Activated CD8-positive, alpha-beta memory T cell treated with anti-CD3 and anti-CD28 coated beads for 4 hours (primary cell): ENCODE results near the gene AFAP1.

Experiments
- DNase-seq, 2 donors: peaks; one replicate each; pipeline ENCODE4 v3.0.0-alpha.2; 2020; ENCODE audit warnings: low read depth in 2 of 2

AFAP1 gene

DNA sequence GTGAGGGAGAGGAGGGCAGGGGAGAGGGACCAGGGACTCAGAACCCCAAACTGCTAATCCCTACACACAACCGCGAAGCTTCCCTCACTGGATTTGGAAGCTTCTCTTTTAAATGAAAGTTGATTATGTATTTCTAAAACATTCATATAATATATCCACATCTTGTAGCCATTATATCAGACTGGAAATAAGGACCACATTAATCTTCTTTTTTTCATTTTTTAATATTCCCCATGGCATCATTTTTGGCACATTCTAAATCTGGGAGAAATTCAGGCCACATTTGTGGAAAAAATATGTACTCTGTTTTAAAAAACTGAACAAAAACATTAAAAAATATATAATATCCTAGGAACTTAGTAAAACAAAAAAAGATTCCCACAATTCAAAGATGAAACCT is 97.8 kb downstream of the AFAP1 start:
- no peak for DNase-seq

DNA sequence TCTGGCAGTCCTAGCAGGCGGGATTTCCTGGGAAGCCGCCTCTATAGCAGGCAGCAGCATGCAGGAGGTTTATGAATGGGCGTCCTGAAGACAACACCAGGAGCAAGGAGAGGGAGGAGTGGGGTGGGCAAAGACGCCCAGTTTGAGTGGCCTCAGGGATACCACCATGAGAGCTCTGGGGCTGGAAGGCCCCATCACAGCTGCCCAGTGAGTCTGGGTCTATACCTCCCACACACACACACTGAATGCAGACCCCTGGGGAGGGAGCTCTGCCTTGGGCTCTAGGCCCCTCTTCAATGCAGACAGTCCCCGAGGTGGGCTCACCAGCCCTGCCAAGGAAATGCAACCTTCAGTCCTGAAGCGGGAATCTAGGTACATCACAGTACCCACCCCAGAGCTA is 98.6 kb downstream of the AFAP1 start:
- no peak for DNase-seq

DNA sequence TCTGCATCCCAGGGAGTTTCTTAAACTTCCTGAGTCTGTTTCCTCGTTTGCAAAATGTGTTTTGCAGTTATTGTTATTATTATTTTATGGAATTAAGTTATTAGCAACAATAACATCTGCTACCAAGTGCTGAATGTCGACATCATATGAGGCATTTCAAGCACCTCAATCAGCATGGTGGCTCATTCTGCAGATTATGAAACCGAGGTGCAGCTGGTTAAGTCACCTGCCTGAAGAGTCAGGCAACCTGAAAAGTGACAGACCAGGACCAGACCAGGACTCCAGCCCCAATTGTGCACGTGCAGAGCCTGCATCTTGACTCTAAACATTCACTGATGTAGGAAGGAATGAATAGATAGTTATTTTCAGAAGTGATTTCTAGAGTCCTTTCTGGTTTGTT is 99.8 kb downstream of the AFAP1 start:
- no peak for DNase-seq

DNA sequence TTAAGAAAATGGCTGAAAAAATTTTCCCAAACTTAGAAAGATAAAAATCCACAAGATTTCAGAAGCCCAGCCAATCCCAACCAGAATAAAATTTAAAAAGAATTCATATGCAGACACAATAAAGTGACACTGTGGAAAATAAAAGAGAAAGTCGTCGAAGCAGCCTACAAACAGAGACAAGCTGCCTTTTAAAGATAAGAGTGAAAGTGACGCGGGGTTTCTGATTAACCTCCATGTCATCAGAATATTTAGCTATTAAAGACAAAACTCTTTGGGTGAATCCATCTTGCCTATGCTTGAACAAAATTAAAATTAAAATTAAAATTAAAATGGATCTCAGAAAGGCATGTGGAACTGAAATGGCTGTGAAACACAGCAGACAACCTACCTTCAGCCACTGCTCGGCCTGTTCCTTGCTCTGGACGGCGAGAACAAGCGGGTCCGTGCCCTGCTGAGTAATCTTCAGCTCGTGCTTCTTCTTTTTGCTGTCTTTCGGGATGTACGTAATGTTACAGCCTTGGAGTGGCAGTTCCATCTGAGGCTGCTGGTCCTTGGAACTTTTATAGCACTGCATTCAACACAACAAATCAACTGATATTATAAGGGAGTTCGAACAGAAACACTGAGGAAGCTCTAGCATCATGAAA is 101.4 kb downstream of the AFAP1 start:
- DNase-seq: no peak

DNA sequence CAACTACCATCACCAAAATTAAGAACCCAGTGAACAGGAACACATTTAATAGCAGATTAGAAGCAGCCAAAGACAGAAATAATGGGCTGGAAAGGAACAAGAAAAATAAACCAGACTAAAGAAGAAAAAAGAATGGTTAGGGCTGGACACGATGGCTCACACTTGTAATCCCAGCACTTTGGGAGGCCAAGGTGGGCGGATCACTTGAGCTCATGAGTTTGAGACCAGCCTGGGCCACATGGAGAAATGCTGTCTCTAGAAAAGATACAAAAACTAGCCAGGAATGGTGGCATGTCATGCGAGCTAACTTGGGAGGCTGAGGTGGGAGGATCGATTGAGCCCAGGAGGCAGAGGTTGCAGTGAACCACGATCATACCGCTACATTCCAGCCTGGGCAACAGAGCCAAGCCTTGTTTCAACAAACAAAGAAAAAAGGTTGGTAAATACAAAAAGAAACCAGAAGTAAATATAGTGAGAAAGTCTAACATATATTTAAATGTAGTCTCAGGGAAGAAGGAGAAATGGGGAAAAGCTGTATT is 102.0 kb downstream of the AFAP1 start:
- DNase-seq: no peak

DNA sequence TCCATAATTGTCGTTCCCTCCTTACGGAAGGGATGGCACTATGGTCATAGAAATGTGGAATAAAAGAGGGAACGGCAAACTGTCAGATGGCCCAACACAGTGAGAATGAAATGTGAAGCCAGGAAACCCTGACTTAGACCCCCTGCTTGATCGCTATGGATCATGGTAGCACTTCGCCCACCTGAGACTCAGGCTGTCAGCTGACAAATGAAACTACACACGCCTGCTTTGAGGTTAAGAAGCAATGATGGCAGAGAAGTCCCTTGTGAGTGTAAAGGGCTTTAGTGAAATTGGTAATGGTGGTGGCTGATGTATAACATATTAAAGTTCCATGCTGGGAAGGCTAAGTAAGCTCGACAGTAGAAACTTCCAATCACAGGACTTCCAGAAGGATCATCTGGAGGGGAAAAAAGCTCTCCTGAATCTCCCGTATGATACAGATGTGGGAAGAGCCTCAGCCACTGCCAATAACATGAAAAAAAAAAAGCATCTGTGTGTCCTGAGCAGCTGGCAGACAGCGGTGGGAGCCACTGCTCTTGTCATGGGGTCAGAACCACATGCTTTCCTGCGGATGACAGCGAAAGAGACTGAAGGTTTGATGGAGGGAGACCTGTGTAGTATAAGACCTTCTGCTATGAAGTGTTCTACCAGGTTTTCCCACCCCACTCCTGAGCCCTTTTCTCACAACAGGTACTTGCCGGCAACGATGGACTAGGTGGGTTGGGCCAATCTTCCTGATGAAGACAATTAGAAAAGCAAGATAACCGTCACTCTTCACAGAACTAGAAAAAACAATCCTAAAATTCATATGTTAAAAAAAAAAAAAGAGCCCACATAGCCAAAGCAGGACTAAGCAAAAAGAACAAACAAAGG is 107.6 kb downstream of the AFAP1 start:
- no peak for DNase-seq

DNA sequence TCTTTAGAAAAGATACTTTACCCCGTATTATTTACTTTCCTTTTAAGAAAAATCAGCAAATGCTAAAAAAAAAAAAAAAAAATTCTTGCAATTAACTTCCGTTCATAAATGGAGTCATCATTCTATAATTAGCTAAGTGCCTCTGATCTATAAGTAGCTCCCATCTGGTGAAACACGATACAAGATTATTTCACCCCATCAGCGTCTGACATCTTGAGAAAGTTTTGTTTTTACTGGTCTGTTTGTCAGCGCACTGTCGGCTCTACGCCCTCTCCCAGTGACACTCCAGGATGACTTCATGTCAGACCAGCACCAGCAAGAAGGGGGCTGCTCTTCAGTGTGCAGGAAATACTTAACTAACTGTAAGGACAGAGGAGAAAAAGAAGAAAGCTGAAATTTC is 108.3 kb downstream of the AFAP1 start:
- no peak for DNase-seq

DNA sequence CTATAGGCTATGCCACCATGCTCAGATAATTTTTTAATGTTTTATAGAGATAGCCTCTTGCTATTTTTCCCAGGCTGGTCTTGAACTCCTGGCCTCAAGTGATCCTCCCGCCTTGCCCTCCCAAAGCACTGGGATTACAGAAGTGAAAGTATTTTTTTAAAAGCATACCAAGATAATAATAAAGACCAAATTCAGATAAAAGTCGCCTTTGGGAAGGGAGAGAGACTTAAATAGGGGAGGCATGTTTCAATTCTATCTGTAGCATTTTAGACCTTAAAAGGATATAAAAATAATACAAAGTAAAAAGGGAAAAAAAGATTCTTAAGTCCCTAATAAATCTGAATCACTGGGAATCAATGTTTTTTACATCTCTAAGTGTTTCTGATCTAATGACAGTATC is 108.9 kb downstream of the AFAP1 start:
- no peak for DNase-seq

DNA sequence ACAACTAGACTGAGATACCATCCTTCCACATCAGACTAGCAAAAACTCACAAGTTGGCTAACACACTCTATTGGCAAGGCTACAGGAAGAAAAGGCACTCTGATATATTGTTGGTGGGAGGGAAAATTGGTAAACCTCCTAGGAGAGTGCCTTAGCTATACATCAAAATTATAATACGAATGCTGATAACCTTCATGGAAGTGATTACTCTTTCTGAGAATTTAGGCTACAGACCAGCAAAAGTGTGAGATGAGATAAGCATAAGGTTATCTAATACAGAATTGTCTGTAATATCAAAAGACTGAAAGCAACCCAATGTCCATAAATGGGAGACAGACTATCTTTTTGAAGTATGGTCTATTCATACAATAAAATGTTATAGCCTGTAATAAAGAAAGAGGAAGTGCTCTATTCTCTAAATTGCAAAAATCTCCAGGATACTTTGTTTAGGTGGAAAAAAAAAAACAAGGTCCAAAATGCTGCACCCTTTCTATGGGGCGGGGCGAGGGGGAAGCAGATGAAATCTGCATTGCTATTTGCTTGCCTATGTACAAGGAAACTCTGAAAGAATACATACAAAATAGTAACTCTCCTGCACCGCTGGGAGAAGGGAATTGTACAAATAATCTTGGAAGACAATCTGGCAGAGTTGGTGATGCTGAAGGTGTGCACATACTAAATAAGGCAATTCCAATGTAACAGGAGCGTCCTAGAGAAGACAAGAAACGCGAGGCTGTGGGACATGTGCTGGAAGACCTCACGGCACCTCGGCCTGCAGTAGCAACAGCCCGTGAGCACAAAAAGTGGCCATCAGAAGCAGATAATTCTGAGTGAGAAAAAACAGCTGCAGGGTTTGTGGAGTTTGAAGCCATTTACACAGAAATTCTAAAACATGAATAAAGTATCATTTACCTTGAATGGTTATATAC is 109.7 kb downstream of the AFAP1 start:
- DNase-seq: no peak

DNA sequence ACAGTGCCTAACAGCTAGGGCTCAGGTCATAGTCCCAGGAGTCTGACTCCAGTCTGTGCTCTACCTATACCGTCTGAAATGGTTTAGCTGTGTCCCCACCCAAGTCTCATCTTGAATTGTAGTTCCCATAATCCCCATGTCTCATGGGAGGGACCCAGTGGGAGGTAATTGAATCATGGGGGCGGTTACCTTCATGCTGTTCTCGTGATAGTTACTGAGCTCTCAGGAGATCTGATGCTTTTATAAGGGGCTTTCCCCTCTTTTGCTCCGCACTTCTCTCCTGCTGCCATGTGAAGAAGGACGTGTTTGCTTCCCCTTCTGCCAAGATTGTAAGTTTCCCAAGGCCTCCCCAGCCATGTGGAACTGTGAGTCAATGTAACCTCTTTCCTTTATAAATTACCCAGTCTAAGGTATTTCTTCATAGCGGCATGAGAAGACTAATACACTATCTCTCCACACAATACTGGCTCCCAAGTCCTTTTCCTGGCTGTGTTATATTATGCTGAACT is 110.8 kb downstream of the AFAP1 start:
- no peak for DNase-seq

DNA sequence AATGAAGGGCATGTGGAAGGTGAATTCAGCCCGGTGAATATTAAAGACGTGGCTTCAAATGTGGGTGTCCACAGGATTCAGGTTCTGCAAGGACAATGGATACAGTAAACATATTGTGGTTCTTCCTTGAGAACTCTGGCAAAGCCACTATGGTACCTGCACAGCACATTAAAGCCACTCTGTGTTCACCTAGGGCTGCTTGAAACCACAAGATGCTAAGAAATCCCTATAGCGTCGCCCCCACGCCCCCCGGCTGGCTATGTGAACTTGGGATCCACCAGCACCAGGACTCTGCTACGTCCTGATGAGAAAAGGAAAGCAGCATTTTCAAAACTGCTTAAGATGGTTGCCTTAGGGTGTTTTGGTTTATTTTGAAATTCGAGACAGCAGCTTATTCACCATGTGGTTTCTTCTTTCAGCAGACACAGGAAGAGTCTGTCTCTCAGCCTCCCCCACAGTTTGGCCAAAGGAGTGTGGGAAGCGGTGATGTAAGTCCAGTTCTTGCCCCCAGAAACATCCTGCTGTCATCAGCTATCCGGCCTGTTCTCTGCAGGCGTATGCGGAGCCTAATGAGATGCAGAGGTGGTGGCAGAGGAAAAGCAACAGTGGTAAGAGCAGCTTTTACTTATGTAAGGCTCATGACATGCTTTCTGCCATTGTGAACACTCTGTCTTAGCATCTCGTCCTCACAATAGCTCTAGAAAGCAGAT is 111.5 kb downstream of the AFAP1 start:
- DNase-seq: peak; percentile 25 to 39

DNA sequence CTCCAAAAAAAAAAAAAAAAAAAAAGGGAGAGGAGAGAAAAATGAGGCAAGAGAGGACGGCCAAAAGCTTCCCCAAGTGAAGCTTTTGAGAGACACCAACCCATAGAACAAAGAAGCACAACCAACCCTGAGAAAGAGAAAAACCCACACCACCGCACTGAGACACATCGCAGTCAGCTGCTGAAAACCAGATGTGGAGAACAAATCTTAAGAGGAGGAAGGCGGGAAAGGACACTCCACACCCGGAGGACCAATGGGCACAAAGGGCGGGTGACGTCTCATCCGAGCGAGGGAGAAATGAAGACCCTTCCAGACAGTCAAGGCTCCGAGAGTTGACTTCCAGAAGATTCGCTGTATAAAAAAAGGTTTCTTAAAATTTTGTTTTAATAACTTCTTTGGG is 112.1 kb downstream of the AFAP1 start:
- DNase-seq: no peak

DNA sequence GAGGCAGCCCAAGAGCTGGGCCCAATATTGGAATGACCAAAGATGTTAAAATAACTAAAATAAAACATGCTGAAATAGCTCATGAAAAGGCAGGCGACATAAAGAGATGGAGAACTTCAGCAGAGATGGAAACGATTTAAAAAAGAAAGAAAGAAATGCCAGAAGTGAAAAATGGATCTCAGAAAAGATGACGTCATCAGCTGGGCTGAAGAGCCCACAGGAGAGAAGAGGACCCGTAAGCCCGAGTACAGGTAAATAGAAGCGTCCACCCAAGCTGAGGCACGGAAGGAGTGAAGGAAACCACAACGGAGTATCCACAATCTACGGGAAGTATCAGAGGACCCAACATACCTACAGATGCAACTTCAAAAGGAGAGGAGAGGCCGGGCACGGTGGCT is 112.8 kb downstream of the AFAP1 start:
- no peak for DNase-seq

DNA sequence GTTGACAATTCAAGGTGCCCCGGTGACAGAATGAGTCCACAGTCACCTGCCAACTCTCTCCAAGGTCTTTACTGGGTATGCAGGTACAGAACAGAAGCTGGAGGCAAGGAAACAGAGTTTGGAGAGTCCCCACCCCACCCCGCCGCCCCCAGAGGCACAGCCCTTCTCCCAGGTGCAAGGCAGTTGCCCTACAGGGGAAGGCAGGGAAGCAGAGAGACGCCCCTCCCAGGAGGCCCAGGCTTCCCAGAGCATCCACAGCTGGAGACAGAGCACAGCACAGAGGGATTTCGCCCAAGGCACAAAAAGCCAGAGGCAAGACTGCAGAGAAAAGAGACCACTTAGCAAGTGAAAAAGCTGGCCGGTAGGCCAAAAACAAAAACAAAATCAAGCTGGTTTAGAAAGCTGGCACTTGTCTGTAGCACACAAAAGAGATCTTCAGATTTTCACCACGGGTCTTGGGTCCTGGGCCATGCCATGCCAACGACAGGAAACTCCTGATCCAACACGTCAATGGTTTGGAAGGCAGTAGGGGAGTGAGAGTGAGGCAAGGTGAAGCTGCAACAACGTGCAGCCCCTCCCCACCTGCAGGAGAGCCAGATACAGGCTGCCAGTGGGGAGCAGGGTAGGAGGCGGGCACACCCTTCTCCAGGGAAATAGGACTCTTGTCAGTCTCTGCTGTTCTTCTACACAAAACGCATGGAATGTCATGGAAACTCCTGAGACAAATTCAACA is 113.3 kb downstream of the AFAP1 start:
- DNase-seq: no peak

DNA sequence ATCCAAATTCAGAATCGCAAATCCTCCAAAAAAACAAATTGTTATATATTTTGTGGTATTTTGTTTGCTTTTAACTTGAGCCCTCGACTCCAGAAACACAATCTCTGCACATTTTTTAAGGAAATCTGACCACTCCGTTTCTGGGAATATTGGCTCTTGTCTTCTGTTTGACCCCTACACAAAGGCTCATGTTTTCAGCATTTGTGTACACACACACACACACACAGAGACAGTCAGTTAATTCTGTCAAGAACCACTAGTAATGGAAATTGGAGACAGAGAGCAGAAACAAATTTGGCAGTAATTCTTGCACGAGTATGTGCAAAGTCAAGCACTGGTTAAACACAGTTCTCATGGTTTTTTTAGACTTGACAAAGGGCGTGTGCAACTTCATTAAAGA is 115.4 kb downstream of the AFAP1 start:
- DNase-seq: no peak

DNA sequence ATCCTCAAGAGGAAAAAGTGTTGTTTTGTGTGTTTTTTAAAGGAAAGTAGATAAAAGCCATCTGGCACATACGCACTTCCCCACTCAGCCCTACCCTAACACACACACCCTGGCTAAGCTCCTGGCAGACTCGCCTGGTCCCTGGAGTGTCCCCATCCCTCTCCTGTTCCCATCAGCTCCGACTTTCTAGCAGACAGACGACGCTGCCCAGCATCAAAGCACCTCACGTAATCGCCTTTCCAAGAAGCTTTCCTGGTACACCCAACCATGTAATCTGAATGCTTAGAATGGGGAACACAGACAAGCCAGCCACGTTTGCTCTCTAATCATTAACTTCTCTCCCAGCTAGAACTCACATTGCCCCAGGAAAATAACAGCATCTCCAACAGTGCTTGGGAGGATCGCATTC is 116.2 kb downstream of the AFAP1 start:
- no peak for DNase-seq

DNA sequence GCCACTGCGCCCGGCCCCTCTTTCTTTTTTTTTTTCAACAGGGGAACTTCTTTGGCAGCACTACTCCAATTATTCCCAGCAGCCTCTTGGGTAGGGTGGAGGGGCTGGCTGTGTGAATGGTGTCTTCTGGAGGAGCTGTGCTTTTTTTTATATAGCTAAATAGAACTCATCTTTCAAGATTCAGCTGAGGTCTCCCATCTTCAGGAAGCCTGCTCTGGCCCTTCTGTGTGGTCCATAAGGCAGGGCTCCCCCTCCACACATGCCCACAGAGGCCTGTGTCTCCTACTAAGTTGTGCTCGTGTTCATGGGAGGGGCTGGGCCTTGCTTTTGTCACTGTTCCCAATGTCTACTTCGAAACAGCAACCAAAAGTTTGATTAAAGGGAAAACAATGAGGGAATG is 116.8 kb downstream of the AFAP1 start:
- no peak for DNase-seq

DNA sequence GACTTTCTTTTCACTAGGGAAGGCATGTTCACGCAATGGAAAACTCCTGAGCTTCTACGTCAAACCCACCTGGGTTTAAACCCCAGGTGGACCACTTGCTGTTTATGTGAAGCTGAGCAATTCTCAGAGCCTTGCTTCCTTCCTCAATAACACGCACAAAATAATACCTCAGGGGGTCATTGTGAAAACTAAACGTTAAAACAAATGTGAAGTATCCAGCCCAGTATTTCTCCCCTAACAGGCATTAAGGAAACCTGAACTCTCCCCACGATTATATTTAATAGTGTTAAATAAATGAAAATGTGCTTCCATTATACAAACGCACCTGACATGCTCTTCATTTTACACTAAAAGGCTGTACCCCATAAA is 117.5 kb downstream of the AFAP1 start:
- no peak for DNase-seq

DNA sequence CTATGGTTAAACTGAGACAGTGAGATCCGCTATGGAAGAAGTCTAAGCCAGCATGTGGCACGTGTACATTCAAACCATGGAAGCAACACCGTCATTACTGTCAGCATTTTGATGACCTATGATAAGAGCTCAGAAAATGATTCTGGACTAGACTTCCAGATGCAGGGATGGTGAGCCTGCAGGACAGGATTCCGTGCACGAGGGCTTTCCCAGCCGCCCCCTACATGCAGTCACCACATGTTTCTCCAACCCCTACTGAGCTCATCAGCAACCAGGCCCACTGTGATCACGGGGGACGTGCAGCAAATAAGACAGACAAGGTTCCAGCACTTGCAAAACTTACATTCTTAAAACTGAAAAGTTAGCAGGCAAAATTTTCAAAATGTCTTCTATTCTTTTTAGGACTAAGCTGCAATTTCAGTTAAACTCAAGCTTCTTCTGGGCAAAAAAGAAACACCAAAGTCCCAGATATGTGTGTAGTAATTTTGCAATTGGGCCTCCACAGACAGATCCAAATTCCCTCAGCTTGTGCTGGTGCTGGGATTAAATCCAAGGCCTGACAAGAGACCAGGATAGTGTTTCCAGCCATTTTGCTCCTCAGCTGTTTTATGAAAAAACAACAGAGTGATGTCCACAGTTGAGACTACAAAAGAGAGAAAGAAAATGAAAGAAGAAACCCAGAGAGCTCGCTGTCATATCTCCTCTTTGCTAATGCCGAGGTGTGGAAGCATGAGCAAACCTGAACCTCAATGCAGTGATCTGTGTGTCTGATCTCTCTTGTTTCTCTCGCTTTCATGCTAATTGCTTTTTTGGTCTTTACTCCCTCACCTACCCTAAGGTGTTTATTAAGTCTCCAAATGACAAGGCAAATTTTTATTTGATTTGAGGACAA is 118.2 kb downstream of the AFAP1 start:
- no peak for DNase-seq
